Hepatocyte (in vitro differentiated cells): ENCODE data around the gene PRELP.

Experiments used
- CTCF ChIP-seq: fragments of 200-600 bp; sonication (generic); IDR thresholded peaks from 2 replicates; pipeline ENCODE4 v1.5.1; 2016; ENCODE audit warnings: antibody characterized with exemption, mild to moderate bottlenecking; ENCODE audit not compliant: poor library complexity
- EZH2 ChIP-seq: fragments of 200-600 bp; sonication (generic); IDR thresholded peaks from 2 replicates; pipeline ENCODE4 v1.6.1; 2016; ENCODE audit warnings: antibody characterized with exemption, mild to moderate bottlenecking, borderline replicate concordance
- EZH2phosphoT487 ChIP-seq: fragments of 200-600 bp; sonication (generic); IDR thresholded peaks from one replicate; pipeline ENCODE4 v1.6.1; 2018; ENCODE audit warnings: antibody characterized with exemption, mild to moderate bottlenecking, low read depth, moderate library complexity; ENCODE audit not compliant: unreplicated experiment, severe bottlenecking

- TF ChIP-seq EZH2 (no peak), CTCF (no peak), EZH2phosphoT487 (no peak)
Measured at GRCh38 chr1:203531063-203531462, 55.5 kb downstream of the PRELP start.
